Measurements from ENCODE around the gene LBH.

DNA sequence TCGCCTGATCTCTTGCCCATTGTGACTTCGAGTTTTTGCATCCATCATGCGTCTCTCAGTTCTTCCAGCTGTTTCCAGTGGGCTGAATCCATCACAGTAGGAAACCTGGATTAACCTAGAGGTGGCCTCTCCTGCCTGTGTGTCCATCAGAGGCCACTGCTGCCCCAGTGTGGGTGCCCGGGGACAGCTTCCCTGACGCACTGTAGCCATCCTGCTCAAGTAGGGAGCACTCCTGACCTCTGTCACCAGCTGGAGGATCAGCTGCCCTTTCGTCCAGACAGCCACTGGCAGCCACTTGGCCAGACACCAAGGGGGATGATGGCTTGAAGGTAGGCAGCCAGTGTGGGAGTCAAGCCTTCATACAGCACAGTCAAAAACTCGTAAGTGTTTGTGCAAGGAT is 36.9 kb upstream of the LBH start:
- TF ChIP-seq POLR2A (IDR thresholded peaks at IDR 0.05): no peak
- TF ChIP-seq, protein P1, sequence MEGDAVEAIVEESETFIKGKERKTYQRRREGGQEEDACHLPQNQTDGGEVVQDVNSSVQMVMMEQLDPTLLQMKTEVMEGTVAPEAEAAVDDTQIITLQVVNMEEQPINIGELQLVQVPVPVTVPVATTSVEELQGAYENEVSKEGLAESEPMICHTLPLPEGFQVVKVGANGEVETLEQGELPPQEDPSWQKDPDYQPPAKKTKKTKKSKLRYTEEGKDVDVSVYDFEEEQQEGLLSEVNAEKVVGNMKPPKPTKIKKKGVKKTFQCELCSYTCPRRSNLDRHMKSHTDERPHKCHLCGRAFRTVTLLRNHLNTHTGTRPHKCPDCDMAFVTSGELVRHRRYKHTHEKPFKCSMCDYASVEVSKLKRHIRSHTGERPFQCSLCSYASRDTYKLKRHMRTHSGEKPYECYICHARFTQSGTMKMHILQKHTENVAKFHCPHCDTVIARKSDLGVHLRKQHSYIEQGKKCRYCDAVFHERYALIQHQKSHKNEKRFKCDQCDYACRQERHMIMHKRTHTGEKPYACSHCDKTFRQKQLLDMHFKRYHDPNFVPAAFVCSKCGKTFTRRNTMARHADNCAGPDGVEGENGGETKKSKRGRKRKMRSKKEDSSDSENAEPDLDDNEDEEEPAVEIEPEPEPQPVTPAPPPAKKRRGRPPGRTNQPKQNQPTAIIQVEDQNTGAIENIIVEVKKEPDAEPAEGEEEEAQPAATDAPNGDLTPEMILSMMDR (IDR thresholded peaks at IDR 0.05): no peak
